ENCODE results near the gene TMUB1. TPM values are rescaled to one million over a fixed set of nuclear protein-coding genes. Genes with fewer than 3 reads are reported as not detected.

Gene TMUB1
- total RNA-seq, 1 experiment from 2014 or later: 51.2 TPM

DNA sequence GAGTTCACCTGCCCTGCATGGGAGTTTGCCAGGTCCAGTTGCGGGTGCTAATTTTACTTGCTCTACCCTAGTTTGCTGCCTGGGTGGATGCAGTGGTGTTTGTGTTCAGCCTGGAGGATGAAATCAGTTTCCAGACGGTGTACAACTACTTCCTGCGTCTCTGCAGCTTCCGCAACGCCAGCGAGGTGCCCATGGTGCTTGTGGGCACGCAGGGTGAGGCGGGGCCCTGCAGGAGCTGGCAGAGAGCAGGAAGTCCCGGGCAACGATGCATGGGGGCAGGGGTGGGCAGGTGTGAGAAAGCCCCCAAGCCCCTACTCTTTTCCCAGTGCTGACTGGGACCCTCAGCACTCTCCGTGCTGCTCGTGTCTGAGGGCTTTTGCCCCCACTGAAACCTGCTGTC lies 34.3 kb upstream of the TMUB1 start:
- Mint-ChIP-seq H3K36me3 (ENCODE audit: insufficient read depth, unreplicated experiment) (peaks cover 16% of the 10 kb centered on the region), H3K4me1 (ENCODE audit: low read depth, unreplicated experiment) (peaks cover 7% of the 10 kb centered on the region), H3K27ac (ENCODE audit: unreplicated experiment) (no peak overlapping the region), H3K9me3 (ENCODE audit: low read depth, unreplicated experiment) (no peaks in the 10 kb centered on the region), H3K4me3 (ENCODE audit: low read depth, unreplicated experiment) (no peak overlapping the region), H3K27me3 (ENCODE audit: unreplicated experiment) (no peaks in the 10 kb centered on the region)
- CTCF ChIA-PET: no interaction called here
- TF ChIP-seq, protein P1, sequence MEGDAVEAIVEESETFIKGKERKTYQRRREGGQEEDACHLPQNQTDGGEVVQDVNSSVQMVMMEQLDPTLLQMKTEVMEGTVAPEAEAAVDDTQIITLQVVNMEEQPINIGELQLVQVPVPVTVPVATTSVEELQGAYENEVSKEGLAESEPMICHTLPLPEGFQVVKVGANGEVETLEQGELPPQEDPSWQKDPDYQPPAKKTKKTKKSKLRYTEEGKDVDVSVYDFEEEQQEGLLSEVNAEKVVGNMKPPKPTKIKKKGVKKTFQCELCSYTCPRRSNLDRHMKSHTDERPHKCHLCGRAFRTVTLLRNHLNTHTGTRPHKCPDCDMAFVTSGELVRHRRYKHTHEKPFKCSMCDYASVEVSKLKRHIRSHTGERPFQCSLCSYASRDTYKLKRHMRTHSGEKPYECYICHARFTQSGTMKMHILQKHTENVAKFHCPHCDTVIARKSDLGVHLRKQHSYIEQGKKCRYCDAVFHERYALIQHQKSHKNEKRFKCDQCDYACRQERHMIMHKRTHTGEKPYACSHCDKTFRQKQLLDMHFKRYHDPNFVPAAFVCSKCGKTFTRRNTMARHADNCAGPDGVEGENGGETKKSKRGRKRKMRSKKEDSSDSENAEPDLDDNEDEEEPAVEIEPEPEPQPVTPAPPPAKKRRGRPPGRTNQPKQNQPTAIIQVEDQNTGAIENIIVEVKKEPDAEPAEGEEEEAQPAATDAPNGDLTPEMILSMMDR (IDR thresholded peaks at IDR 0.05; ENCODE audit: unreplicated experiment): no peak
- DNase-seq: no peak
- no TSS peak for BruUV-seq (replicated peaks)
- intact Hi-C loops (cut with micrococcal nuclease; ENCODE audit: unreplicated experiment): no loop called here

GRCh38 chr7:151116603-151117440 lies 33.5 kb upstream of the TMUB1 start:
- H3K27ac Mint-ChIP-seq (ENCODE audit: unreplicated experiment): no peak overlapping the region

GRCh38 chr7:151115836-151116418 lies 32.6 kb upstream of the TMUB1 start:
- peak overlapping the region; percentile 52 for H3K4me3 Mint-ChIP-seq (ENCODE audit: low read depth, unreplicated experiment)
- CTCF ChIA-PET: interaction anchor here (0.7 to 1.6 kb wide), 2 partner anchors 8 to 88 kb away, joined by 3 to 6 read pairs; partner anchors contain the start of gene ABCB8

More at GRCh38 chr7:151116603-151117440, 33.5 kb upstream of the TMUB1 start:
- no peaks in the 10 kb centered on the region for H3K9me3 Mint-ChIP-seq (ENCODE audit: low read depth, unreplicated experiment)
- peaks cover 7% of the 10 kb centered on the region for H3K4me1 Mint-ChIP-seq (ENCODE audit: low read depth, unreplicated experiment)
- H3K27me3 Mint-ChIP-seq (ENCODE audit: unreplicated experiment): no peaks in the 10 kb centered on the region
- DNase-seq: no peak
- no TSS peak for BruUV-seq (replicated peaks)
- CTCF ChIA-PET: interaction anchor here (0.7 to 1.6 kb wide), 2 partner anchors 7 to 88 kb away, joined by 3 to 6 read pairs; partner anchors contain the start of gene ABCB8
- TF ChIP-seq, protein P1 (IDR thresholded peaks at IDR 0.05; ENCODE audit: unreplicated experiment): no peak
- no peak overlapping the region for H3K4me3 Mint-ChIP-seq (ENCODE audit: low read depth, unreplicated experiment)
- peaks cover 16% of the 10 kb centered on the region for H3K36me3 Mint-ChIP-seq (ENCODE audit: insufficient read depth, unreplicated experiment)
- intact Hi-C loops (cut with micrococcal nuclease; ENCODE audit: unreplicated experiment): no loop called here

DNA sequence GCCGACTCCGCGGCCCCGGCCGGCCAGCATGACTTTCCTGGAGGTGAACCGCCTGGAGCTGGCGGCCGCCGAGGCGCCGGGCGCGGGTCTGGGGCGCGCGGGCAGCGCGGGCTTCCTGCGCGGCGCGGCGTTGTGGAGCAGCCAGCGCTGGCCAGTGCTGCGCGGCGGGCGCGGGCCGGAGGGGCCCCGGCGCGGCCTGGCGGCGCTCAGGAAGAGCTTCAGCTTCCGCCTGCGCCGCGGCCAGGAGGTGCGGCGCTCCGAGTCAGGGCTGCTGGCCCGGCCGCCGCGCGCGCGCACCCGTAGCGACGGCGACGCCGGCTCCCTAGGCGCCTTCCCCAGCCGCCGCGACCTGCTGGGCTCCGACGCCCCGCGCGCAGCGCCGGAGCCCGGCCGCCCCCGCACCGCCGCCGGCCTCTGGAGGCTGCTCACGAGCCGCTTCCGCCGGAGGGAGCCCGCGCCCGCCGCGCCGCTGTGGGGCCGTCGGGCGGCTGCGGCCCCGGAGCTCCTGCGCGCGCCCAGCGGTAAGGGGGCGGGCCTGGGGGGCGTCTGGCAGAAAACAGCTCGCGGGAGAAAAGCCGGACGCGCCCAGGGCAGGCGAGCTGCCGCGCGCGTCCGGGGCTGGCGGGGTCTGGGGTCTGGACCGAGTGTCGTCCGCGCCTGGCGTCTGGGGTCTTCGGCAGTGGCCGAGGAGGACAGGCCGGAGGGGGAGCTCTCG lies 32.0 kb upstream of the TMUB1 start:
- Mint-ChIP-seq H3K4me3 (ENCODE audit: low read depth, unreplicated experiment) (peak overlapping the region; percentile 52), H3K4me1 (ENCODE audit: low read depth, unreplicated experiment) (peaks cover 7% of the 10 kb centered on the region), H3K36me3 (ENCODE audit: insufficient read depth, unreplicated experiment) (peaks cover 9% of the 10 kb centered on the region), H3K27me3 (ENCODE audit: unreplicated experiment) (no peaks in the 10 kb centered on the region), H3K9me3 (ENCODE audit: low read depth, unreplicated experiment) (no peaks in the 10 kb centered on the region), H3K27ac (ENCODE audit: unreplicated experiment) (no peak overlapping the region)
- intact Hi-C loops (cut with micrococcal nuclease; ENCODE audit: unreplicated experiment): no loop called here
- CTCF ChIA-PET: interaction anchor here (1.6 kb wide), 1 partner anchor 9 kb away, joined by 6 read pairs; no protein-coding TSS in a partner anchor
- TF ChIP-seq, protein P1 (IDR thresholded peaks at IDR 0.05; ENCODE audit: unreplicated experiment): no peak
- DNase-seq: peak; percentile 45
- no TSS peak for BruUV-seq (replicated peaks)

More at GRCh38 chr7:151115836-151116418, 32.6 kb upstream of the TMUB1 start:
- H3K4me1 Mint-ChIP-seq (ENCODE audit: low read depth, unreplicated experiment): peaks cover 7% of the 10 kb centered on the region
- intact Hi-C loops (cut with micrococcal nuclease; ENCODE audit: unreplicated experiment): no loop called here
- no peak overlapping the region for H3K27ac Mint-ChIP-seq (ENCODE audit: unreplicated experiment)
- peak; percentile 76 for DNase-seq
- TF ChIP-seq, protein P1 (IDR thresholded peaks at IDR 0.05; ENCODE audit: unreplicated experiment): no peak
- H3K9me3 Mint-ChIP-seq (ENCODE audit: low read depth, unreplicated experiment): no peaks in the 10 kb centered on the region
- peaks cover 13% of the 10 kb centered on the region for H3K36me3 Mint-ChIP-seq (ENCODE audit: insufficient read depth, unreplicated experiment)
- no TSS peak for BruUV-seq (replicated peaks)
- no peaks in the 10 kb centered on the region for H3K27me3 Mint-ChIP-seq (ENCODE audit: unreplicated experiment)
